GM12878 (cell line): ENCODE results near the gene FAM171A1. TPM values are rescaled to one million over a fixed set of nuclear protein-coding genes. Genes with fewer than 3 reads are reported as not detected.

Experiments used
- ATAC-seq: fragments of 200-7000 bp; cut with Tn5 transposase; 3 replicates; pipeline ENCODE4 v1.9.1; 2020; ENCODE audit warnings: mild to moderate bottlenecking, moderate library complexity
- BruUV-seq: library from RNA; stranded (reverse); fragments of 400-500 nt; replicated peaks from 2 replicates; lab custom pipeline; 2021; lab: Mats Ljungman, UMichigan
- CTCF ChIA-PET: fragments of 300-600 bp; sonication (Branson Sonifier 250); formaldehyde crosslinking; extraction: SDS; loops from one replicate; lab custom pipeline; 2021; ENCODE audit warnings: inconsistent platforms; lab: Yijun Ruan, JAX
- POLR2A ChIA-PET: fragments of 350-600 bp; formaldehyde crosslinking; extraction: SDS; loops from one replicate; lab custom pipeline; 2021; ENCODE audit warnings: inconsistent platforms; lab: Charles Lee
- RAD21 ChIA-PET: fragments of 300-600 bp; sonication (Branson Sonifier 250); formaldehyde crosslinking; loops from one replicate; lab custom pipeline; 2023; ENCODE audit warnings: antibody characterized with exemption; ENCODE audit not compliant: unreplicated experiment; lab: Charles Lee
- SMC1A ChIA-PET: fragments of 300-600 bp; sonication (Branson Sonifier 250); formaldehyde crosslinking; loops from one replicate; lab custom pipeline; 2023; ENCODE audit not compliant: unreplicated experiment, uncharacterized antibody; lab: Charles Lee
- DNase-seq: peaks from one replicate; pipeline ENCODE4 v3.0.0-alpha.2; 2011; ENCODE audit warnings: low read depth, low spot score
- FAIRE-seq: peaks from 3 replicates; lab custom pipeline; 2011; peaks lifted over from hg19 to GRCh38; lab: Jason Lieb, UNC
- H2AFZ ChIP-seq: 2 replicates; pipeline ENCODE4 v1.6.0; 2011; ENCODE audit warnings: low read depth, low read length, control low read depth; ENCODE audit not compliant: control insufficient read depth
- H3K27ac ChIP-seq: 2 replicates; pipeline ENCODE4 v1.5.1; 2011; ENCODE audit warnings: control low read depth; ENCODE audit not compliant: control insufficient read depth, insufficient read depth
- H3K27me3 ChIP-seq, 2 experiments: replicated peaks in 1 of 2; 2 replicates each; pipeline versions ENCODE4 v1.6.0 to v1.6.1; 2011; ENCODE audit warnings: low read length in 1 of 2; ENCODE audit not compliant: control insufficient read depth in 2 of 2, insufficient read depth in 2 of 2
- H3K36me3 ChIP-seq, 2 experiments: 2 replicates each; pipeline ENCODE4 v1.5.1; 2011; ENCODE audit warnings: low read length in 1 of 2; ENCODE audit not compliant: control insufficient read depth in 2 of 2, insufficient read depth in 2 of 2
- H3K4me1 ChIP-seq: 2 replicates; pipeline ENCODE4 v1.6.1; 2011; ENCODE audit warnings: mild to moderate bottlenecking, low read length, moderate library complexity, mixed read lengths; ENCODE audit not compliant: control insufficient read depth, insufficient read depth
- H3K4me2 ChIP-seq: 2 replicates; pipeline ENCODE4 v1.6.0; 2011; ENCODE audit warnings: control low read depth; ENCODE audit not compliant: control insufficient read depth, insufficient read depth
- H3K4me3 ChIP-seq: fragments of 200-600 bp; sonication (generic); 2 replicates; pipeline ENCODE4 v1.5.1; 2016
- H3K79me2 ChIP-seq: 2 replicates; pipeline ENCODE4 v1.6.0; 2011; ENCODE audit warnings: low read length; ENCODE audit not compliant: control insufficient read depth, insufficient read depth
- H3K9ac ChIP-seq: 2 replicates; pipeline ENCODE4 v1.8.0; 2011; ENCODE audit warnings: low read length, control low read depth, mixed read lengths; ENCODE audit not compliant: control insufficient read depth, insufficient read depth
- H3K9me3 ChIP-seq: replicated peaks from 3 replicates; pipeline ENCODE4 v1.5.1; 2011; ENCODE audit warnings: mild to moderate bottlenecking, low read length; ENCODE audit not compliant: control insufficient read depth, insufficient read depth
- H4K20me1 ChIP-seq: 2 replicates; pipeline ENCODE4 v1.6.0; 2011; ENCODE audit not compliant: control insufficient read depth, insufficient read depth
- CBX3 ChIP-seq: fragments of 200-600 bp; sonication (generic); IDR thresholded peaks from 2 replicates; pipeline ENCODE4 v1.6.1; 2016; ENCODE audit warnings: low read depth, borderline replicate concordance
- E4F1 ChIP-seq: fragments of 450-650 bp; IDR thresholded peaks from 2 replicates; pipeline ENCODE4 v1.6.1; 2018; ENCODE audit warnings: borderline replicate concordance, mild to moderate bottlenecking; ENCODE audit not compliant: partially characterized antibody
- IKZF2 ChIP-seq, 2 experiments: fragments of 450-650 bp; IDR thresholded peaks; 2 replicates each; pipeline ENCODE4 v1.6.1; 2017; ENCODE audit warnings: mild to moderate bottlenecking in 2 of 2, moderate library complexity in 2 of 2
- MEF2A ChIP-seq: IDR thresholded peaks from 2 replicates; pipeline ENCODE4 v1.6.1; 2011; ENCODE audit warnings: low read depth, mild to moderate bottlenecking, low read length, moderate library complexity; ENCODE audit not compliant: insufficient read depth
- NR2F1 ChIP-seq: fragments of 450-650 bp; conservative IDR thresholded peaks from 2 replicates; pipeline ENCODE4 v1.6.1; 2017; ENCODE audit warnings: mild to moderate bottlenecking
- PAX8 ChIP-seq: fragments of 450-650 bp; IDR thresholded peaks from 2 replicates; pipeline ENCODE4 v1.6.1; 2017; ENCODE audit warnings: mild to moderate bottlenecking, moderate library complexity
- POLR2AphosphoS2 ChIP-seq: IDR thresholded peaks from 2 replicates; pipeline ENCODE4 v1.6.1; 2011; ENCODE audit warnings: low read depth, mild to moderate bottlenecking, low read length, improper control_type of control experiment, moderate library complexity
- RELA ChIP-seq: fragments of 450-650 bp; IDR thresholded peaks from 2 replicates; pipeline ENCODE4 v1.8.0; 2014; ENCODE audit warnings: borderline replicate concordance; ENCODE audit not compliant: partially characterized antibody
- USF1 ChIP-seq: IDR thresholded peaks from 2 replicates; pipeline ENCODE4 v1.6.1; 2011; ENCODE audit warnings: borderline replicate concordance, low read depth, mild to moderate bottlenecking, moderate library complexity, mixed read lengths, low read length; ENCODE audit not compliant: insufficient read depth; ENCODE audit errors: extremely low read length
- ZNF592 ChIP-seq: fragments of 450-650 bp; IDR thresholded peaks from 2 replicates; pipeline ENCODE4 v1.6.1; 2017; ENCODE audit warnings: mild to moderate bottlenecking, moderate library complexity
- ZNF687 ChIP-seq: fragments of 450-650 bp; IDR thresholded peaks from 2 replicates; pipeline ENCODE4 v1.6.1; 2017; ENCODE audit warnings: mild to moderate bottlenecking, moderate library complexity
- WGBS: methylation state at CpG from one replicate; pipeline ENCODE4 v1.1.6; 2016; ENCODE audit warnings: low lambda C conversion rate; ENCODE audit not compliant: insufficient replicate concordance, insufficient coverage; ENCODE audit errors: missing lambda C conversion rate; 5-methylcytosine and 5-hydroxymethylcytosine counted together
- in situ Hi-C: fragments of 300-500 bp; cut with MboI; formaldehyde crosslinking; loops from 9 replicates; pipeline ENCODE4 v1.14.3; 2018; ENCODE audit warnings: mixed read lengths
- intact Hi-C: fragments of 100-400 bp; cut with micrococcal nuclease; formaldehyde crosslinking; loops from one replicate; pipeline ENCODE4 v1.14.2; 2022; ENCODE audit not compliant: unreplicated experiment
- polyA plus RNA-seq, 11 experiments: library from polyadenylated mRNA; depleted of rRNA in 4 of 11; unstranded in 6 of 11; stranded (reverse) in 5 of 11; fragments of >200 nt; fragmentation: Nextera tagmentation in 4 of 11; fragmentation: Illumina TruSeq in 1 of 11; extraction: Ambion mirVana in 4 of 11; extraction: Trizol in 1 of 11; gene quantifications; 1 replicate in 1 of 11; 2 replicates in 10 of 11; pipeline versions ENCODE4 v1.2.1 to v1.2.3, GENCODE V29; 2011 to 2016; ENCODE audit warnings: inconsistent platforms in 2 of 11, missing spikeins in 2 of 11, low read depth in 1 of 11
- total RNA-seq, 4 experiments: library from RNA; depleted of rRNA in 3 of 4; stranded (reverse); fragments of >200 nt in 3 of 4; fragmentation: Illumina TruSeq in 1 of 4; extraction: Trizol in 1 of 4; gene quantifications; 2 replicates each; pipeline versions ENCODE4 v1.2.1 to v1.2.3, GENCODE V29; 2013 to 2021

Gene FAM171A1
- total and polyA plus RNA-seq, 10 of the 15 experiments (the other 5 are each of a cell fraction or from before 2014, with no cell fraction given): 0.05 to 0.28 (median 0.10) TPM; not detected in 1

- TF ChIP-seq E4F1: no peak
- TF ChIP-seq ZNF592: no peak
- TF ChIP-seq NR2F1: no peak
Observed at GRCh38 chr10:15265558-15265957, 105.5 kb downstream of the FAM171A1 start (continued).

- Histone ChIP-seq H3K27me3 (peaks cover 0 to 2% of the 10 kb centered on the region in 2 experiments; a peak in 1 of 4 replicates), H3K4me1 (no peaks in the 10 kb centered on the region), H3K4me2 (no peak overlapping the region), H3K9me3 (no peaks in the 10 kb centered on the region; the same call in 2 of the 3 replicates), H3K27ac (no peak overlapping the region), H2AFZ (no peak overlapping the region), H3K4me3 (no peak overlapping the region), H4K20me1 (no peaks in the 10 kb centered on the region), H3K9ac (no peak overlapping the region), H3K36me3 (no peaks in the 10 kb centered on the region), H3K79me2 (no peaks in the 10 kb centered on the region)
- DNase-seq (no peak), FAIRE-seq (no peak), ATAC-seq (no peak)
- 33% methylated on average over 7 of the region's 7 CpGs for WGBS
- ChIA-PET CTCF (no interaction called here), RAD21 (interaction anchor here (0.6 kb wide), 1 partner anchor 101 kb away, joined by 5 read pairs; no protein-coding TSS in a partner anchor), SMC1A (interaction anchor here (0.5 kb wide), 1 partner anchor 1460 kb away, joined by 3 read pairs; no protein-coding TSS in a partner anchor), POLR2A (no interaction called here)
- BruUV-seq: no TSS peak
- in situ Hi-C loops (no loop called here), intact Hi-C loops (no loop called here)
- TF ChIP-seq PAX8: no peak
- no peak for TF ChIP-seq ZNF687
- TF ChIP-seq IKZF2 (IDR thresholded peaks at IDR 0.05): no peak
- no peak for TF ChIP-seq MEF2A
- TF ChIP-seq CBX3: no peak
- no peak for TF ChIP-seq POLR2AphosphoS2
- TF ChIP-seq RELA: no peak
- TF ChIP-seq USF1: no peak
Observed at GRCh38 chr10:15265056-15265455, 106.0 kb downstream of the FAM171A1 start.
